PC-9 (cell line): Measurements from ENCODE around the gene GRIFIN. TPM values are rescaled to one million over a fixed set of nuclear protein-coding genes. Genes with fewer than 3 reads are reported as not detected.

Source experiments
- BruUV-seq: library from RNA; stranded (reverse); fragments of 400-500 nt; replicated peaks from 2 replicates; lab custom pipeline; 2021; lab: Mats Ljungman, UMichigan
- CTCF ChIA-PET: fragments of 300-600 bp; sonication (Branson Sonifier 250); formaldehyde crosslinking; loops from one replicate; lab custom pipeline; 2022; ENCODE audit warnings: antibody characterized with exemption; lab: Charles Lee
- POLR2A ChIA-PET: fragments of 300-600 bp; sonication (Branson Sonifier 250); formaldehyde crosslinking; loops from one replicate; lab custom pipeline; 2022; ENCODE audit warnings: antibody characterized with exemption; ENCODE audit not compliant: unreplicated experiment; lab: Charles Lee
- DNase-seq, 2 experiments: peaks; one replicate each; pipeline versions ENCODE4 v3.0.0 to v3.0.0-alpha.2; 2015 to 2022; ENCODE audit warnings: mixed read lengths in 1 of 2
- H2AFZ ChIP-seq: fragments of 200-600 bp; sonication (generic); 2 replicates; pipeline ENCODE4 v1.8.1; 2017; ENCODE audit warnings: antibody characterized with exemption
- H3F3A ChIP-seq: fragments of 200-600 bp; sonication (generic); 2 replicates; pipeline ENCODE4 v1.8.1; 2017; ENCODE audit warnings: antibody characterized with exemption, mild to moderate bottlenecking, low read depth; ENCODE audit not compliant: insufficient read depth
- H3K27ac ChIP-seq: fragments of 200-600 bp; sonication (generic); 2 replicates; pipeline ENCODE4 v1.6.1; 2016; ENCODE audit warnings: mixed run types
- H3K27me3 ChIP-seq: fragments of 200-600 bp; sonication (generic); 2 replicates; pipeline ENCODE4 v1.6.1; 2016; ENCODE audit warnings: low read depth, mixed run types; ENCODE audit not compliant: insufficient read depth
- H3K36me3 ChIP-seq: fragments of 200-600 bp; sonication (generic); 2 replicates; pipeline ENCODE4 v1.6.1; 2016; ENCODE audit warnings: low read depth, mixed run types
- H3K4me1 ChIP-seq: fragments of 200-600 bp; sonication (generic); replicated peaks from 2 replicates; pipeline ENCODE4 v1.6.1; 2016; ENCODE audit warnings: mixed run types; ENCODE audit not compliant: insufficient read depth
- H3K4me2 ChIP-seq: fragments of 200-600 bp; sonication (generic); 2 replicates; pipeline ENCODE4 v1.6.1; 2017; ENCODE audit warnings: mixed run types
- H3K4me3 ChIP-seq: fragments of 200-600 bp; sonication (generic); 2 replicates; pipeline ENCODE4 v1.6.1; 2016; ENCODE audit warnings: mixed run types
- H3K79me2 ChIP-seq: fragments of 200-600 bp; sonication (generic); 2 replicates; pipeline ENCODE4 v1.6.1; 2017; ENCODE audit warnings: low read depth, mixed run types
- H3K9me2 ChIP-seq: fragments of 200-600 bp; sonication (generic); 2 replicates; pipeline ENCODE4 v1.8.1; 2017; ENCODE audit warnings: mild to moderate bottlenecking; ENCODE audit not compliant: insufficient read depth
- H3K9me3 ChIP-seq: fragments of 200-600 bp; sonication (generic); 2 replicates; pipeline ENCODE4 v1.8.1; 2016; ENCODE audit warnings: low read depth; ENCODE audit not compliant: insufficient read depth
- H4K20me1 ChIP-seq: fragments of 200-600 bp; sonication (generic); 2 replicates; pipeline ENCODE4 v1.8.1; 2017; ENCODE audit not compliant: insufficient read depth
- CTCF ChIP-seq: fragments of 200-600 bp; sonication (generic); conservative IDR thresholded peaks from 2 replicates; pipeline ENCODE4 v1.6.1; 2017; ENCODE audit warnings: mixed run types, antibody characterized with exemption, mild to moderate bottlenecking, moderate library complexity
- EZH2 ChIP-seq: fragments of 200-600 bp; sonication (generic); IDR thresholded peaks from 2 replicates; pipeline ENCODE4 v1.8.0; 2017; ENCODE audit warnings: antibody characterized with exemption, low read depth
- intact Hi-C: fragments of 100-400 bp; cut with micrococcal nuclease; formaldehyde crosslinking; loops from one replicate; pipeline ENCODE4 v1.10.0; 2022; ENCODE audit not compliant: unreplicated experiment
- total RNA-seq: library from RNA; stranded (reverse); gene quantifications from 2 replicates; pipeline ENCODE4 v1.2.3, GENCODE V29; 2021

The GRIFIN gene
- total RNA-seq, 1 experiment from 2014 or later: not detected

DNA sequence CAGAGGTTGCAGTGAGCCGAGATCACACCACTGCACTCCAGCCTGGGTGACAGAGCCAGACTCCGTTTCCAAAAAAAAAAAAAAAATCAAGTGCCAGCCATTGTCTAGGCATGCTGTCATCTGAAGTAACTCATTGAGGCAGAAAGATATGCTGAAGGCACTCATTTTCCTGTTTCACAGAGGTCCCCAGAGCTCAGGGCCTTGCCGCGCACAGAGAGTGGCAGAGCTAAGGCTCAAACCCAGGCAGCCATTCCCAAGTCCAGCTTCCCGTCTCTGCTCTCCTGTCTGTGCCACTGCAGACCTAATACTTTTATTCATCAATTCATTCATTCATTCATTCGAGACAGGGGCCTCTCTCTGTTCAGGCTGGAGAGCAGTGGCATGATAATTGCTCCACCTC, 3.5 kb downstream of the GRIFIN start:
- H3K9me3 ChIP-seq: no peaks in the 10 kb centered on the region
- H2AFZ ChIP-seq: no peak overlapping the region
- no peak overlapping the region for H3K4me2 ChIP-seq
- intact Hi-C loops: no loop called here
- H3F3A ChIP-seq: peaks cover 19% of the 10 kb centered on the region; the same call in 1 of the 2 replicates
- no peaks in the 10 kb centered on the region for H3K36me3 ChIP-seq
- BruUV-seq: no TSS peak
- no peaks in the 10 kb centered on the region for H3K9me2 ChIP-seq
- H4K20me1 ChIP-seq: no peaks in the 10 kb centered on the region
- peaks cover 6% of the 10 kb centered on the region for H3K4me1 ChIP-seq
- no peak overlapping the region for H3K27ac ChIP-seq
- ChIA-PET CTCF (no interaction called here), POLR2A (no interaction called here)
- TF ChIP-seq EZH2: no peak
- TF ChIP-seq CTCF: peak; percentile 43; the same call in 1 of the 2 replicates
- no peak overlapping the region for H3K4me3 ChIP-seq
- DNase-seq: no peak
- no peaks in the 10 kb centered on the region for H3K79me2 ChIP-seq
- H3K27me3 ChIP-seq: peaks cover 3% of the 10 kb centered on the region; the same call in 1 of the 2 replicates

DNA sequence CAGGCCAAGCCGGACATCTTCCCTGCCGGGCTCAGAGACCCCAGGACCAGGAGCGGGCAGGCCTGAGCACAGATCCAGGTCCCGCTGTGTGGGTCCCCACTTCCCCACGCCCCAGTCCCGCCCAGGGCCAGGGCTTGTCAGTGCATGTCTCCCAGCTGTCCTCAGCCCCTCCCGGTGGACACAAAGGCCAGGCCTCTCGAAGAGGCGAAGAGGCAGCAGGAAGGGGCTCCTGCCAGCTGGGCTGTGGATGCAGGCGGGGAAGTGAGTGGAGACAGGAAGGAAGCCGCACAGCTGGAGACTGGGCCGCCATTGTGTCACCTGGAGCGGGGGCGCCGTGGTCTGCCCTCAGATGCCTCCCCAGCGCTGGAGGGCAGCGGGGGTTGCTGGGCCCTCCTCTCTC, 4.8 kb downstream of the GRIFIN start:
- POLR2A ChIA-PET: interaction anchor here (0.6 kb wide), 1 partner anchor 53 kb away, joined by 3 read pairs; no protein-coding TSS in a partner anchor
- Histone ChIP-seq H3K36me3 (no peaks in the 10 kb centered on the region), H4K20me1 (no peaks in the 10 kb centered on the region), H3K27ac (no peak overlapping the region), H3K4me3 (no peak overlapping the region), H2AFZ (no peak overlapping the region), H3K27me3 (no peaks in the 10 kb centered on the region), H3K9me2 (no peaks in the 10 kb centered on the region), H3F3A (peaks cover 19% of the 10 kb centered on the region; the same call in 1 of the 2 replicates), H3K4me1 (peaks cover 5% of the 10 kb centered on the region), H3K9me3 (no peaks in the 10 kb centered on the region), H3K4me2 (0 out of 2 replicates have a peak overlapping the region, but pooled peaks have one; percentile 20), H3K79me2 (no peaks in the 10 kb centered on the region)
- intact Hi-C loops: no loop called here
- CTCF ChIA-PET: no interaction called here
- no peak for DNase-seq
- no TSS peak for BruUV-seq
- TF ChIP-seq CTCF: no peak
- no peak for TF ChIP-seq EZH2

- Histone ChIP-seq H3K36me3 (no peaks in the 10 kb centered on the region), H3K27me3 (no peaks in the 10 kb centered on the region), H4K20me1 (no peaks in the 10 kb centered on the region), H2AFZ (no peak overlapping the region), H3F3A (peaks cover 19% of the 10 kb centered on the region; the same call in 1 of the 2 replicates), H3K9me2 (no peaks in the 10 kb centered on the region), H3K27ac (no peak overlapping the region), H3K4me2 (0 out of 2 replicates have a peak overlapping the region, but pooled peaks have one; percentile 20), H3K9me3 (no peaks in the 10 kb centered on the region), H3K4me1 (peaks cover 5% of the 10 kb centered on the region), H3K4me3 (no peak overlapping the region), H3K79me2 (no peaks in the 10 kb centered on the region)
- intact Hi-C loops: no loop called here
- ChIA-PET POLR2A (interaction anchor here (0.6 kb wide), 1 partner anchor 53 kb away, joined by 3 read pairs; no protein-coding TSS in a partner anchor), CTCF (no interaction called here)
- DNase-seq: peak in 1 of 2 experiments; percentile 62
- BruUV-seq: no TSS peak
- TF ChIP-seq CTCF (no peak), EZH2 (no peak)
Observed at GRCh38 chr7:2471022-2471329, 5.2 kb downstream of the GRIFIN start.
